GM18499 (cell line): ENCODE data around the gene PKD1L1.
A peak's percentile ranks its signal among the peaks of the same experiment; 100 is the strongest.
"Not testable (repeated sequence)": the region's sequence is repeated elsewhere in the genome, so short reads cannot be mapped to it uniquely, and the experiment has no call there.

ENCODE experiments used
- ATAC-seq: cut with Tn5 transposase; IDR thresholded peaks from one replicate; pipeline ENCODE4 v1.9.1; 2021; ENCODE audit warnings: moderate number of reproducible peaks; ENCODE audit not compliant: insufficient read depth, unreplicated experiment

Gene PKD1L1, protein sequence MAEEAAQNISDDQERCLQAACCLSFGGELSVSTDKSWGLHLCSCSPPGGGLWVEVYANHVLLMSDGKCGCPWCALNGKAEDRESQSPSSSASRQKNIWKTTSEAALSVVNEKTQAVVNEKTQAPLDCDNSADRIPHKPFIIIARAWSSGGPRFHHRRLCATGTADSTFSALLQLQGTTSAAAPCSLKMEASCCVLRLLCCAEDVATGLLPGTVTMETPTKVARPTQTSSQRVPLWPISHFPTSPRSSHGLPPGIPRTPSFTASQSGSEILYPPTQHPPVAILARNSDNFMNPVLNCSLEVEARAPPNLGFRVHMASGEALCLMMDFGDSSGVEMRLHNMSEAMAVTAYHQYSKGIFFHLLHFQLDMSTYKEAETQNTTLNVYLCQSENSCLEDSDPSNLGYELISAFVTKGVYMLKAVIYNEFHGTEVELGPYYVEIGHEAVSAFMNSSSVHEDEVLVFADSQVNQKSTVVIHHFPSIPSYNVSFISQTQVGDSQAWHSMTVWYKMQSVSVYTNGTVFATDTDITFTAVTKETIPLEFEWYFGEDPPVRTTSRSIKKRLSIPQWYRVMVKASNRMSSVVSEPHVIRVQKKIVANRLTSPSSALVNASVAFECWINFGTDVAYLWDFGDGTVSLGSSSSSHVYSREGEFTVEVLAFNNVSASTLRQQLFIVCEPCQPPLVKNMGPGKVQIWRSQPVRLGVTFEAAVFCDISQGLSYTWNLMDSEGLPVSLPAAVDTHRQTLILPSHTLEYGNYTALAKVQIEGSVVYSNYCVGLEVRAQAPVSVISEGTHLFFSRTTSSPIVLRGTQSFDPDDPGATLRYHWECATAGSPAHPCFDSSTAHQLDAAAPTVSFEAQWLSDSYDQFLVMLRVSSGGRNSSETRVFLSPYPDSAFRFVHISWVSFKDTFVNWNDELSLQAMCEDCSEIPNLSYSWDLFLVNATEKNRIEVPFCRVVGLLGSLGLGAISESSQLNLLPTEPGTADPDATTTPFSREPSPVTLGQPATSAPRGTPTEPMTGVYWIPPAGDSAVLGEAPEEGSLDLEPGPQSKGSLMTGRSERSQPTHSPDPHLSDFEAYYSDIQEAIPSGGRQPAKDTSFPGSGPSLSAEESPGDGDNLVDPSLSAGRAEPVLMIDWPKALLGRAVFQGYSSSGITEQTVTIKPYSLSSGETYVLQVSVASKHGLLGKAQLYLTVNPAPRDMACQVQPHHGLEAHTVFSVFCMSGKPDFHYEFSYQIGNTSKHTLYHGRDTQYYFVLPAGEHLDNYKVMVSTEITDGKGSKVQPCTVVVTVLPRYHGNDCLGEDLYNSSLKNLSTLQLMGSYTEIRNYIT (N-terminal part only)

DNA sequence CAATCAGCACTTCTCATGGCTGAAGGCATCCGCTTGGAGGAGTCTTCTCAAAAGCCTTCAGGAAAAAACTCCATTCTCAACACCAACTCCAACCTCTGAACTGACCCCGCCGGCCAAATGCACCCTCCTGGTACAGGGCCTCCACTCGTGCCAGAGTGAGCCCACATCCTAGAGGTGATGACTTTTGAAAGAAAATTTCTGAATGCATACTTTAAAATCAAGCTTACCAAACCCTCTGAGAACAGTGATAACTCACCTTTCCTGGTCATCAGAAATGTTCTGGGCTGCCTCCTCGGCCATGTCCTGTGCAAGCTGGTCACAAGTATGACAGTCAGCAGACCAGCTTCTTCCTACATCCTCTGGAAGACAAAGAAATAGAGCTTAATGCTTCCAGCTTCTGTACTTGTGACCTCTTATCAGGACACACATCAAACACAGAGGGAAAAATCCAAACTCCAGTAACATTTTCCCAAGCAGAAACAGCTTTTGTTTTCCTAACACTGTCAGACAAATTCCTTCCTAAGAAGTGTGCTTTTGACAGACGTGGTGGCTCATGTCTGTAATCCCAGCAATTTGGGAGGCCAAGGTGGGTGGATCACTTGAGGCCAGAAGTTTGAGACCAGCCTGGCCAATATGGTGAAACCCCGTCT is at the start of gene PKD1L1:
TSS of gene PKD1L1 (minus strand) at position 326 of the 650 bp plus-strand sequence. CDS start at position 300, 26 bp downstream.
- ATAC-seq = no peak

DNA sequence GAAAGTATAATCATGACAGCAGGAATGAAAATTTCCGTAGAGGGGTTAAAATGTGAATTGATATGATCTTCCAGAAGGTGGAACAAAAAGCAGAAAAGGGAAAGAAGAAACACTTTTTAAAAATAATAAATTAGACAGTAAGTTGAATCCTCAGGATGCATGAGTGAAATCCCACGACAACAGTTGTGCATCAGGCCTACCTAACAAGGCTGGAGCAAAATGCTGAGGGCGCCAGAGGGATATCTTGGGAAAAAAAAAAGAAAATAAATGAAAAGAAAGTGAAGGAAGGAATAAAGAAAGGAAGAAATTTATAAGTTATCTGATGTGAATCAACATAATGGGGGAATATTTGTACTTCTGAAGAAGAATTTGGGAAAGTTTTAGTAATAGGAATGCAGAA is 44.2 kb upstream of the PKD1L1 start:
- no peak for ATAC-seq

DNA sequence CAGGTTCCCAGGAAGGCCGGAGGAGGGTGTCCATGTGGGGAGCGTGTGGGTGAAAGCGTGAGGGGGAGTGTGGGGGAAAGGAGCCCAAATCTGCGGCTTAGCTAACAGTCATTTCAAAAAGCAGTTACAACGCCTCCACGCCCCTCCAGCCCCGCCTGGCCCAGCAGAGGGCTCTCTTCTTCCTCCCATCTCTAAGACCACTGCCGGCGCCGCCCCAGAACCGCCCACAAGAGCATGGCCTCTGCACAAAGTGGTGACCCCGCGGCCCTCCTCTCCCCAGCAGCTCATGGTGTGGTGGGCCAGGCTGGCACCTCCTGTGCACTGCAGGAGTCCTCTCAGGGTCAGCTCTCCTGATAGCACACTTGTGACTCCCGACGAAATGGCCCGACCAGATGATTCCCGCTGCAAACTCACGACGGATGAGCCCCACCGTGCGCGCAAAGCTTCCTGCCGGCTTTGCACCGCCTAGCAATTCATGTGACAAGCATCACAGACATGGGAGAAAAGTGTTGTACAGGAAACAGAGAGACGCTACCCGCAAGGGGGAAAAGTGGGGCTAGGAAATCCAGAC is 43.6 kb upstream of the PKD1L1 start:
- ATAC-seq = peak; percentile 91

DNA sequence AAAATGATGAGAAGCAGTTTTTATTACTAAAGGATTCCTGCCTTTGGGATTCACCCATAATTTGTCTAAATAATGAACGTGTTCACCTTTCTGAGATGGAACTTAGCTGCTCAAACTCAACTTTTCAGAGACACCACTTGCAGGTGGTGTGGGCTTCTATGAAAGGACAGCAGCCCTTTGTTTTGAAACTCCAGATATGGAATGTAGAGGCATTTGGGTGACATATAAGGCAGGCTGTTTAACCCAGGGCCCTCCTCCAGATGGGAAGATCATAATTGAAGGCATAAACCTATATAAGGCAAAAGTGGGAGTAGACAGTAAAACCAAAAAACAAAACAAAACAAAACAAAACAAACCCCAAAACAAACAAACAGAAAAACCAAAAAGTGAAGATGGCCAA is 43.0 kb upstream of the PKD1L1 start:
- ATAC-seq = no peak

DNA sequence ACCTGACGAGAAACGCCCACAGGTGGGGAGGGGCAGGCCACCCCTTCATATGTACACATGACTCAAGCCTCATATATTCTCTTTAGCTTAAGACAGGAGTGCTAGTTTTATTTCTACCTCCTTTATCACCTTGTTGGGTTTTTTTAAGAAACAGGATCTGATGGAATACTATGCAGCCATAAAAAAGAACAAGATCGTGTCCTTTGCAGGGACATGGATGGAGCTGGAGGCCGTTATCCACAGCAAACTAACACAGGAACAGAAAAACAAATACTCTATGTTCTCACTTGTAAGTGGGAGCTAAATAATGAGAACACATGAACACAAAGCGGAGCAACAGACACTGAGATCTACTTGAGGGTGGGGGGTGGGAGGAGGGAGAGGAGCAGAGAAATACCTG is 42.3 kb upstream of the PKD1L1 start:
- ATAC-seq = no peak

DNA sequence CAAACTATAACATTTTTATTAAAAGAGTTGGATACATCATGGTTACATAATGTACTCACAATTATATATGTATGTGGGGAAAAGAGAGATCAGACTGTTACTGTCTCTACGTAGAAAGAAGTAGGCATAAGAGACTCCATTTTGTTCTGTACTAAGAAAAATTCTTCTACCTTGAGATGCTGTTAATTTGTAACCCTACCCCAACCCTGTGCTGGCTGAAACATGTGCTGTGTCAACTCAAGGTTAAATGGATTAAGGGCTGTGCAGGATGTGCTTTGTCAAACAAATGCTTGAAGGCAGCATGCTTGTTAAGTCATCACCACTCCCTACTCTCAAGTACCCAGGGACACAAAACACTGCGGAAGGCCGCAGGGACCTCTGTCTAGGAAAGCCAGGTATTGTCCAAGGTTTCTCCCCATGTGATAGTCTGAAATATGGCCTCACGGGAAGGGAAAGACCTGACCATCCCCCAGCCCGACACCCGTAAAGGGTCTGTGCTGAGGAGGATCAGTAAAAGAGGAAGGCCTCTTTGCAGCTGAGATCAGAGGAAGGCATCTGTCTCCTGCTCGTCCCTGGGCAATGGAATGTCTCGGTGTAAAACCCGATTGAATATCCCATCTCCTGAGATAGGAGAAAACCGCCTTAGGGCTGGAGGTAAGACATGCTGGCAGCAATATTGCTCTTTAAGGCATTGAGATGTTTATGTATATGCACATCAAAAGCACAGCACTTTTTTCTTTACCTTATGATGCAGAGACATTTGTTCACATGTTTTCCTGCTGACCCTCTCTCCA is 41.5 kb upstream of the PKD1L1 start:
- not testable (repeated sequence) for ATAC-seq

DNA sequence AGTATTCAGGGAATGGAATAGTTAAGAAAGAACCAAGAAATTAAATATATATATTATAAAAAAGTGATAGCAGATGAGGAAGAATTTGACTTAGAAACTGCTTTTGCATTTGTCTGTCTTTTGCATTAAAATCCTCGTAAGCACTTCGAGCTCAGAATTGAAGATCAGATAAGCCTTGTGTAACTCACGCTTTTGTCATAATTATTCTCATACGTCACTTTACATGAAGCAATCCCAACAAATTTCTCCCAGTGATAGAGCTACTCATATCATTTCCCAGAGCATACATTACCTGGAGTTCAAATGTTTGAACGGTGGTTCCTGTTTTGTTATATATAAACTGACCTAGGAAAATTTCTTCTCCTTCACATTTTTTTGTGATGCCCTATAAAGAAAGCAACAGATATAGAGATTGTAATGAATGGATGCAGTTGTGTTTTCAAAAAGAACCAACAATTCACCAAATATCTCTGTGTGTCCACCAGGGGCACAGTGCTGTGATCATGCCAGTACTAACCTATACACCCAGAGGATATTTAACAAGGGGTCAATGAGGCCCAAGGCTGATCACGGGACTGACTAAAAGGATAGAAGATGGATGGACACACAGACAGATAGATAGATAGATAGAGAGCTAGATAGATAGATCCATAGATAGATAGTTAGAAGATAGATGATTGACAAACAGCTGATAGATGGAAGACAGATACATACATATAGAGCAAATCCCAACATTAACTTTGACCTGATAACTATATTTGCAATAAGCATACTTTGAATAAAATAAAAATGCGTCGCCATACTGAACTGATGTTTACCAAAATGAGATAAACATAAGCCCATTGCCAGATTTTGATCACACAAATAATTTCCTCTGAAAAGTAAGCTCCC is 40.5 kb upstream of the PKD1L1 start:
- no peak for ATAC-seq

DNA sequence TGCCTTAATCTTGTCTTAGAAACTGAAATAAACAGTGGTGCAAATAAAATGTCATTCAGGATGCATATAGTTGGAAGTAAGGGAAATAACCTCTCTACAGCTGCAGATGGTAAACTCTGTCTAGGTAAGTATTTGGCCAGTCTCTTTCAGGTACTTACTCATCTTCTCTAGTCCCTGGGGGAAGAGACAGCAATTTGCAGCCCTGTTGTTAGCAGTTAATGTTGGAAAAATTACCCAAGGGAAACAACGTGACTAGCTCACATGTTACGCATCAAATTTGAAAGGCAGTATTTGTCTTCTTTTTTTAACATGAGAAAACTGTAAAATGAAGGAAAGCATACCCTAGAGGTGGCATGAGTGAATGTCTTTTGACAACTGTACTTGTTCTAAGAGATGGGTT is 34.3 kb upstream of the PKD1L1 start:
- no peak for ATAC-seq

DNA sequence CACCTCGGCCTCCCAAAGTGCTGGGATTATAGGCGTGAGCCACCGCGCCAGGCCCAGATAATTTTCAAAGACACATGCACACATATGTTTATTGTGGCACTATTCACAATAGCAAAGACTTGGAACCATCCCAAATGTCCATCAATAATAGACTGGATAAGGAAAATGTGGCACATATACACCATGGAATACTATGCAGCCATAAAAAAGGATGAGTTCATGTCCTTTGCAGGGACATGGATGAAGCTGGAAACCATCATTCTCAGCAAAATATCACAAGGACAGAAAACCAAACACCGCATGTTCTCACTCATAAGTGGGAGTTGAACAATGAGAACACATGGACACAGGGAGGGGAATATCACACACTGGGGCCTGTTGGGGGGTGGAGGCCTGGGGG is 32.4 kb upstream of the PKD1L1 start:
- not testable (repeated sequence) for ATAC-seq

DNA sequence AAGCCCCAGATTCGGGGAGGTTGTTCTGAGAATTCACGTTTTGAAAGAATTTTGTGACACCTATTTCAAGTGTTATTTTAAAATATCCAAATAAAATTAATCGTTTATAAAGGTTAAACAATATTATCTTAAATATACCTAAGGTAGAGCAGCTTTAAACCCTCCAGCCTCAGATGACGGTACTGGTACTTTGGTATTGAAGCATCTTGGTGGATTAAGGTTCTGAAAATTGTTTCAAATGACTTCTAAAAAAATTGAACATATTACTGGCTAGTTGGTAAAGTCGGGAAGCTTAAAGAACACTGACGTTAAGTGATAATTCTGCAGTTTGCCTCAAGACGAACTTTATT is 31.5 kb upstream of the PKD1L1 start:
- ATAC-seq = no peak

DNA sequence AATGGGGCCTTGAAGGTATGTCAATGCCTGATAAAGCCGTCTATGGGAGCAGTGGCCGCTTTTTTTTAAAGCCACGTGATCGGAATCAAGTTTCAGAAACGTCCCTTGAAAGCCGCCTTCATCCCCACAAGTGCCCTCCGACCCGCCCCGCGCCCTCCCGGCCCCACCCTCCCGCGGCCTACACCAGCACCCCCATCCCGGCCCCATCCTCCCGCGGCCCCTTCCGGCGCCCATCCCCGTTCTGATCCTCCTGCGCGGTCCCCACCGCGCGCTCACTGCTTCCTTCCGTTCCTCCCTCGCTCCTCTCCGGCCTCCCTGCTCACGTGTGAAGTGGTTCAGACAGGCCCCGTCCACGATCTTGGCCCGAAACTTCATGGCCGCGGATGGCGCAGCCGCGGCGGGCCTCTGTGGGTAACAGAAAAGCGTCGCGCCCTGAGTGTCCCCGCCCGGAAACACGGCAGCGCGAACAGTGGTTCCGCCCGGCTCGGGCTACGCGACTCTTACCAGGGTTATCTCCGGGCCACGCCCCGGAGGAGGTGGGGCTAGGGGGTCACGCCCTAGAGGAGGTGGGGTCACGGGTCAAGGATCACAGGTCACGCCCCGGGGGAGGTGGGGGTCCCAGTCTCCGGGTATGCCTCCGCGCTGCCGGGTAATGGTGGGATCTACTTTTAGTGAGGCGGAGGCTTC is 31.0 kb upstream of the PKD1L1 start, which contains the start of gene HUS1:
TSS of gene HUS1 (minus strand) at position 471 of the 687 bp plus-strand sequence. CDS start at position 375, 96 bp downstream.
- ATAC-seq = peak; percentile 84

DNA sequence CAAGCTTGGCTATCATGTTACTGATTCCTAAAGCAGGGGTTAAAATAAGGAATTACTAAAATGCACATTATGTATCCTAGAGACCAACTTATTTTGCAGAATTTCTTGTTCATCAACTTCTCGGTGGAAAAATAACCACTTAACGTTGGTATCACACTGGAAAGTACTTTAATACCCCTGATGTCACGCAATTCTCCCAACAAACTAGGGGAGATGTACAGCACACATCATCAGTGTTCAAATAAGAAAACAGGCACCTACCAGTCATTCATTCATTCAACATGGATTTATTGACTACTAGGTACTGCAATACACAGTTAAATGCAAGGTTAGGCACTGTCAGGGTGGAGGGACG is 30.5 kb upstream of the PKD1L1 start:
- no peak for ATAC-seq

DNA sequence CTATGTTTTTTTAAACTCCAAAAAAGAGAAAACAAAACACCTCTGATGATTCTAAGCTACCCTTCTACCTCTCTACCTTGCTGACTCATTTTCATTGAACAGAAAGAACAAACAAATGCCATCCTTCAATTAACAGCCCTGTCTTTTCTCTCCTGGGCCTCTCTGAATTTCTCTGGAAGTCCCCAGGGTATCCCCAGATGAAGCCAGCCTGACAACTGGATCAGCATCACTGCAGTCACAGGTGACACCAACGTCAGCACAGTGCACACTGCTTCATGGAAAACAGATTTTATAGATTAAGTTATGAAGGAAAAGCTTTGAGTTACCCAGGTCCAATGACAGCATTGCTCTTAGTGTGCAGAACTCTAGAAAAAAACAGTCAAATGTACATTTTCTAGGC is 25.5 kb upstream of the PKD1L1 start:
- no peak for ATAC-seq

DNA sequence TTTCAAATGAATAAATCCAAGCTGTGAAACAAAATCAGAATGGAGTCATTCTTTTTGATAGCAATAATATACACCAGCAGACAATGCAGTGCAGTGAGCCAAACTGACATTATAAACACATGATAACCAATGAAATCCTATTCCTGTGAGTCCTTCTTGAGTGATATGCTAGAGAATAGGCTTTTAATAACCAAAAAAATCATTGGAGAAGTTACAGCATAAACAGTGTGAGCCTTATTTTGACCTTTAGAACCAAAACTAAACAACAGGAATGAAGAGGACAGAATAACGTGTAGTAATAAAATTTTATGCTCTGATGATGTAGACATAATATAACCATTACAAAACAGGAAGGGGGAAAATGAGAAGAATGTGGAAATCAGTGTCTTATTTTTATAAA is 22.5 kb upstream of the PKD1L1 start:
- no peak for ATAC-seq

DNA sequence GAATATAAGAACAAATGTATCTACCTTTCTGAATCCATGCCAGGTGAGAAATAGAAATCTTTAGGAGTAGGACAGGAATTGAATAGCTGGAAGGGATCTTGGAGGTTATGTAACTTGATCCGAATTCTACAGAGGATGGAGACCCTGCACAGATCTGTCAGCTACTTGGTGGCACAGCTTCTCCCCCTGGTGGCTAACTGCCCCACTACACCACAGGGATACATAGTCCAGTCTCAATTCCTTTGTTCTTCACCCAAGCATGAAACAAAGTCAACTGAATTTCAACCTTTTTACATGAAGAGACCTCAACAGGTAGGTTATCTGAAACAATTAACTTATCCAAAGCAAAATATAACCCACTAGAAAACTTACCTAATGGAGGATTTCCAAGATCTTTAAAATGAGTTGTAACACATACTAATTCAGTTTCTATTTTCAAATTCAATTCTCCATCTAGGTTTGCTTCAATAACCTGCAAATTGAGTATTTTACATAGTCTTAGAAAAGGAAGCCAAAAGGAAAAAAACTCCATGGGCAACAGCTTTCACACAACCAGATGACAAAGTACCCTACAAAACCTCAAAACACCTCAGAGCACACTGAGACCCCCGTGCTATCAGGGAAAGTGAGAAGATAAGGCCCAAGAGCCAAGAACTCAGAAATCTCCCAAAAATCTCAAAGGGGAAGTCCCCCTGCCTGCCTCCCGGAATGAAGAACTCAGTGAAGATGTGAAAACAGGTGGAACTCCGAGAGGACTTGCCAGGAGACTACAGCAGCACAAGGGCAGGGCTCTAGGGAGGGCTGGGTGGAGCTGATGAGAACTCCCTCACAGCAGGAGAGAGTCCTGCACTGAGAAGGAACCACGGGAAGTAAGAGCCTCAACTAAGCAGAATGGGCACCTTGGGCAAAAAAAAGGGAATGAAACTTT is 20.8 kb upstream of the PKD1L1 start:
- peak; percentile 75 for ATAC-seq

DNA sequence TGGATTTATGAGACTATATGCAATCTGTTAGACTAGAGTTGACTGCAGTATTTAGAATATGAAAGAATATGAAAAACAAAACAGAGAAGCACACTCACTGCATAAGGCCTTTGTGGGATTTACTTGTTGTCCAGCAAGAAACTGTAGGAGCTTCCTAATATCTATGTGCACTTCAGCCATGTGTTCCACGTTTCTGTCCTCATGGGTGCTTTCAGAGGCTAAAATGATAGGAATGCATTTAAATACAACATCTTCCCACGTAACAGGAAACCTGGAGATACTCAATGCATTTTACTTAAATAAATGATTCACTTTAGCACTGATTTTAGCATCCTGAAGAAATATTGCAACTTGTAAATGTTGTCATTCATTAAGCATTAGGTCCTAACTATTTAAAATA is 19.4 kb upstream of the PKD1L1 start:
- ATAC-seq = no peak
